Stimulated activated CD4-positive, alpha-beta T cell treated with anti-CD3 and anti-CD28 coated beads, Interleukin-1b, Interleukin-23, amount 100 ng/mL, for 1 hour (primary cell): ENCODE data around the gene NVL.
"Not testable (repeated sequence)": the region's sequence is repeated elsewhere in the genome, so short reads cannot be mapped to it uniquely, and the experiment has no call there.

ENCODE experiments used
- DNase-seq, 2 donors: peaks; one replicate each; pipeline ENCODE4 v3.0.0-alpha.2; 2020; ENCODE audit warnings: low read depth in 2 of 2

The NVL gene

GRCh38 chr1:224338150-224338838 lies 8.3 kb upstream of the NVL start:
- DNase-seq = no peak

- DNase-seq = no peak
Observed at GRCh38 chr1:224333939-224334786, 4.2 kb upstream of the NVL start.

DNA sequence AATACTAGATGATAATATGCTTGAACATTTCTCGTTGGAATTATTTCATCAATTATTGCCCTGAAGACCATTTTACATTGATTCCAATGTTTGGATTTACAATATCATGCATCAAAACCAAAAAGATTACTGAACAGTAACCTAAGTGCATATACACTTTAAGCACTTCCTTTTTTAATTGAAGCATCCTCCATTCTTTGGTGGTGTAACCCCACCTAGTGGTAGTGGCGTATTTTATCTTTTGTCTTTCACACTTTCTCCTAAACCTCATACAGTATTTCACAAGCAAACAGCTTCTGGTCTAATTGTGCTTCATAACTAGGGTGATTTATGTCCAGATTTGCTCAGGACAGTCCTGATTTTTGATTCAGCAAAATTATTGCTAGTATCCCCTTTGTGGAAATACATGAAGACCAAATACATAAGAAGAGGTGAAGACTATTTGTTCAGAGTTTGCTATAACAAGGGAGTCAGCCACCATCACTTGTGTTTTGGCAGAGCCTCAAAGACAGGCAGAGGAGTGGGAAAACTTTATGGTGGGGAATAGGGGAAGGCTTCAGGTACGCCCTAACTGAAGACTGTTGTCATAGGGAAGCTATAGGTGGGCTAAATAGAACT lies 3.4 kb upstream of the NVL start:
- no peak for DNase-seq

GRCh38 chr1:224331824-224332223 lies 1.9 kb upstream of the NVL start:
- no peak for DNase-seq

DNA sequence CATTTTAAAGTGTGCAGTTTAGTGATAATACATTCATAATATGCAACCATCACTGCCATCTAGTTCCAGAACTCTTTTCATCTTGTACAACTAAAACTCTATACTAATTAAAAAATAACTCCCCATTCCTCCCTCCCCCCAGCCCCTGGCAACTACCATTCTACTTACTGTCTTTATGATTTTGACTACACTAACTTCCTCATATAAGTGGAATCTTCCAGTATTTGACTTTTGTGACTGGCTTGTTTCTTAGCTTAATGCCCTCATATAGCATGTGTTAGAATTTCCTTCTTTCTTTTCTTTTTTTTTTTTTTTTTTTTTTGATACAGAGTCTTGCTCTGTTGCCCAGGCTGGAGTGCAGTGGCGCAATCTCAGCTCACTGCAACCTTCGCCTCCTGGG lies 1.4 kb upstream of the NVL start:
- DNase-seq = no peak

DNA sequence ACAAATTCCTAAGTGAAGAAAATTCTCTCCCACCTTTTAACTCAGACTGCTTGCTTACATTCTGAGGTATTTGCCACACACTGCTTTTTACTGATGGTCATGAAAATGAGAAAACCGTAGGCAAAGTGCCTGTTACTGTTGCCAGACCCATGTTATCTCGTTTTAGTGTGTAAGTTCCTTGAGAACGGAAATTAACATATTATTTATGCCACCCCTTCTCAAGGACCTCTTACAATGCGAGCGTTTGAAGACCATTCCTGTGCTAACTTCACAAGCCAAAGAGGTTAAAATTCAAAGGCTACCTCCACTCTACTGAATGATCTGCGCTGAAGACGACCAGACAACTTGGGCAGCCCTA lies 509 bp downstream of the NVL start:
- DNase-seq = no peak

DNA sequence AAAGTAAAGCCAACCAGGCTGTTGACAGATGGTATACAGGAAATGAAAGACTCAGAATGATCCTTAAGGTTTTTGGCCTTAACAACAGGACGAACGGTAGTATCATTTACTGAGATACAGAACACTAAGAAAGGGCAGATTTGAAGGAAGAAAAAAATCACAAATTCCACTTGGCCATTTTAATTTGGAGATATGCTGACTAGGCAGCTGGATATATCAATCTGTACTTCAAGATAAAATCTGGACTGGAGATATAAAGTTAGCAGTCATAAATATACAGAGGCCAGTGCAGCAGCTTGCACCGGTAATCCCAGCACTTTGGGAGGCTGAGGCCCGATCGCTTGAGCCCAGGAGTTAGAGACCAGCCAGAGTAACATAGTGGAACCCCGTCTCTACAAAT lies 1.3 kb downstream of the NVL start:
- DNase-seq = no peak

DNA sequence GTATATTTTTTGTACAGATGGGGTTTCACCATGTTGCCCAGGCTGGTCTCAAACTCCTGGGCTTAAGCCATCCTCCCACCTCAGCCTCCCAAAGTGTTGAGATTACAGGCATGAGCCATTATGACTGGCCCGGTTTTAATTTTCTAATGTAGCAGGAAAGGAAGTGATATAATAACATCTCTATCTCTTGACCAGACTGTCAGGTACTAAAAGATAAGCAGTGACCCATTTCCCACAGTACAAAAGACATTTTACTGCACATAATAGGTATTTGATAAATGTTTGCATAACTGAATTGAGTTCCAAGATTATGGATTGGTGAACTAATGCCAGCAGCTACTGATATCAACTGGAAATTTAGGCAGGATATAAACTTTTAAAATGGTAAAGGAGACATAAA lies 4.0 kb downstream of the NVL start:
- no peak for DNase-seq

GRCh38 chr1:224321706-224322105 lies 8.3 kb downstream of the NVL start:
- no peak for DNase-seq

DNA sequence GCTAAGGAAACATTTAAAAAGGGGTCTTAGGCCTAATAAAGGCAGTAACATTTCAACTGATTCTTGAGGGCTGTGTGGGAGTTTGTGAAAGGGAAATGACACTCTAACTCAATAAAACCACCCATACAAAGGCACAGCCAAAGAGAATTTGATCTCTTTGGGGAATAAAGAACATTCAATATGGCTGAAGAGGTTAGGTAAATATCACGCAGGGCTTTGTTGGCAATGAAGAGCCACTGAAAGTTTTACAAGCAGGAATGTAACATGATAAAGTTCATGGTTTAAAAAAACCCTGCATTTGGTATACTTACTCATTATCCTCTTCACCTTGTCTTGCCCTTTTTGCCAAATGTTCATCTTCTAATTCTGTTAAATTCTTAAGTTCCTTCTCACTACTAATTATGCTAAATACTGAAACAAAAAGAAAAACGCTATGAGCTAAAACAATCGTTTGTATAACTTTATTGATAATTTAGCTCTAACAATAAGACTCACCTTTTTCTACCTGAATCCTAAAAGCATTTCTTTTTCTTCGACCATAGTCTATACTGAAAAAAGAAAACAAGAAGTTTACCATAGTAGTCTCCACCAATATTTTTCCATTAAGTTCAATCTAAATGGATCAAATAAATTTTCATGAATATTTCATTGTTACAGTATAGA lies 12.5 kb downstream of the NVL start:
- no peak for DNase-seq

GRCh38 chr1:224312025-224312424 lies 17.9 kb downstream of the NVL start:
- DNase-seq = no peak

DNA sequence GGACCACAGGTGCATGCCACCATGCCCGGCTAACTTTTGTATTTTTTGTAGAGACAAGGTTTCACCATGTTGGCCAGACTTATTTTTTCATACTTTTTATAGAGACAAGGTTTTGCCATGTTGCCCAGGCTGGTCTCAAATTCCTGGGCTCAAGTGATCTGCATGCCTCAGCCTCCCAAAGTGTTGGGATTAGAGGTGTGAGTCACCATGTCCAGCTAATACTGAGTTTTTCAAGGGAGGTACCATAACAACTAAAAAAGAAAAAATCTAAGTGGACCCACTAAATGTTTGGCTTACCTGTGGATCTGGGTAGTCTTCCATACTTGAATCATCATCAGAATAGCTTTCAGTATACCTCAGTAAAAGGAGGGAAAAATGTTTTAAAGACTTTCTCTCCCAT lies 18.5 kb downstream of the NVL start:
- DNase-seq = not testable (repeated sequence)

- DNase-seq = no peak
Observed at GRCh38 chr1:224308064-224308463, 21.9 kb downstream of the NVL start.

GRCh38 chr1:224304767-224305166 lies 25.2 kb downstream of the NVL start:
- DNase-seq = no peak

DNA sequence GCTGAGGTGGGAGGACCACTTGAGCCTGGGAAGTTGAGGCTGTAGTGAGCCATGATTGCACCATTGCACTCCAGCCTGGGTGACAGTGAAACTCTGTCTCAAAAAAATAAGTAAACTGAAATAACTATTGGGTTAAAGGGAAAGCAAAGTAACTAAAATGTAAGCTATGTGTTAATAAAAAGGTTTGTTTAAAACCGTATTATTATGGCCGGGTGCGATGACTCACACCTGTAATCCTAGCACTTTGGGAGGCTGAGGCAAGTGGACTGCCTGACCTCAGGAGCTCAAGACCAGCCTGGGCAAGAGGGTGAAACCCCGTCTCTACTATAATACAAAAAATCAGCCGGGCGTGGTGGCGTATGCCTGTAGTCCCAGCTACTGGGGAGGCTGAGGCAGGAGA lies 27.0 kb downstream of the NVL start:
- no peak for DNase-seq

GRCh38 chr1:224301391-224301790 lies 28.6 kb downstream of the NVL start:
- DNase-seq = no peak

- DNase-seq = no peak
Observed at GRCh38 chr1:224300346-224300745, 29.6 kb downstream of the NVL start.

- DNase-seq = no peak
Observed at GRCh38 chr1:224298346-224299330, 31.3 kb downstream of the NVL start.

DNA sequence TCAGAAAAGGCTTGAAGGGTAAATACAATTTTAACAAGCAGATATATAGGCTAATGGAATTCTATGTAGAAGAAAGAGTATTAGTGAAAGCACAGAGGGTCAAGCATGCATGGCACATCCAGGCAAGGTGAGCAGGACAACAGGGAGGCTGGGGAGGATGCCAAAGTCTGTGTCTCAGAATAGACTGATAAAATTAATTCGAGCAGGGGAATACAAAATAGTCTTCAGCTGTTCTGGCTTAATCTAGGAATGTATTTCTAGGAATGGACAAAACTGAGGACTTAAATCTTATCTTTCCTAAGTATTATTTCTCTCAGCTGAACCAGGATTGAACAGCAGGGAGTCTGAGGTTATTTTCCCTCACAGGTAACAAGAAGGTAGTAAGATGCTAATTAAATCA lies 35.2 kb downstream of the NVL start:
- no peak for DNase-seq

GRCh38 chr1:224292419-224292818 lies 37.6 kb downstream of the NVL start:
- DNase-seq = no peak

GRCh38 chr1:224289396-224289795 lies 40.6 kb downstream of the NVL start:
- no peak for DNase-seq
